Measurements from ENCODE around the gene HOMER1. TPM values are rescaled to one million over a fixed set of nuclear protein-coding genes. Genes with fewer than 3 reads are reported as not detected.

The HOMER1 gene
- total and polyA plus RNA-seq, 2 of the 13 experiments (the other 11 are each of a cell fraction or from before 2014, with no cell fraction given): 5.3 to 24.8 TPM

- TF ChIP-seq, protein P1, sequence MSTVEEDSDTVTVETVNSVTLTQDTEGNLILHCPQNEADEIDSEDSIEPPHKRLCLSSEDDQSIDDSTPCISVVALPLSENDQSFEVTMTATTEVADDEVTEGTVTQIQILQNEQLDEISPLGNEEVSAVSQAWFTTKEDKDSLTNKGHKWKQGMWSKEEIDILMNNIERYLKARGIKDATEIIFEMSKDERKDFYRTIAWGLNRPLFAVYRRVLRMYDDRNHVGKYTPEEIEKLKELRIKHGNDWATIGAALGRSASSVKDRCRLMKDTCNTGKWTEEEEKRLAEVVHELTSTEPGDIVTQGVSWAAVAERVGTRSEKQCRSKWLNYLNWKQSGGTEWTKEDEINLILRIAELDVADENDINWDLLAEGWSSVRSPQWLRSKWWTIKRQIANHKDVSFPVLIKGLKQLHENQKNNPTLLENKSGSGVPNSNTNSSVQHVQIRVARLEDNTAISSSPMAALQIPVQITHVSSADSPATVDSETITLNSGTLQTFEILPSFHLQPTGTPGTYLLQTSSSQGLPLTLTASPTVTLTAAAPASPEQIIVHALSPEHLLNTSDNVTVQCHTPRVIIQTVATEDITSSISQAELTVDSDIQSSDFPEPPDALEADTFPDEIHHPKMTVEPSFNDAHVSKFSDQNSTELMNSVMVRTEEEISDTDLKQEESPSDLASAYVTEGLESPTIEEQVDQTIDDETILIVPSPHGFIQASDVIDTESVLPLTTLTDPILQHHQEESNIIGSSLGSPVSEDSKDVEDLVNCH (CRISPR knock-in tag; IDR thresholded peaks at IDR 0.05): no peak
- TF ChIP-seq ZNF264 (CRISPR knock-in tag; IDR thresholded peaks at IDR 0.05) (no peak), MLLT10 (CRISPR knock-in tag; IDR thresholded peaks at IDR 0.05) (no peak), HOXA9 (CRISPR knock-in tag; IDR thresholded peaks at IDR 0.05; ENCODE audit: borderline replicate concordance) (0 out of 2 replicates have a peak, but pooled peaks have one; percentile 30), ZNF367 (CRISPR knock-in tag; IDR thresholded peaks at IDR 0.05; ENCODE audit: borderline replicate concordance) (peak; percentile 98; the same call in 1 of the 2 replicates), ZNF615 (CRISPR knock-in tag; IDR thresholded peaks at IDR 0.05; ENCODE audit: borderline replicate concordance) (no peak), HNF4A (CRISPR knock-in tag; IDR thresholded peaks at IDR 0.05) (no peak), NCOA1 (CRISPR knock-in tag; IDR thresholded peaks at IDR 0.05) (no peak), ZNF12 (CRISPR knock-in tag; IDR thresholded peaks at IDR 0.05) (peak; percentile 49), ESRRA (CRISPR knock-in tag; IDR thresholded peaks at IDR 0.05; ENCODE audit: low read depth) (no peak), ZZZ3 (CRISPR knock-in tag; IDR thresholded peaks at IDR 0.05; ENCODE audit: borderline replicate concordance) (0 out of 2 replicates have a peak, but pooled peaks have one; percentile 72), KDM5A (IDR thresholded peaks at IDR 0.05; ENCODE audit: borderline replicate concordance, low read length) (no peak; the same call in 1 of the 2 replicates), ZNF503 (CRISPR knock-in tag; IDR thresholded peaks at IDR 0.05) (no peak), JUNB (CRISPR knock-in tag; IDR thresholded peaks at IDR 0.05; ENCODE audit: borderline replicate concordance) (peak; percentile 58; the same call in 1 of the 2 replicates), ZNF792 (CRISPR knock-in tag; IDR thresholded peaks at IDR 0.05) (peak; percentile 71; the same call in 1 of the 2 replicates), ZNF570 (CRISPR knock-in tag; IDR thresholded peaks at IDR 0.05; ENCODE audit: borderline replicate concordance) (no peak), STAG1 (CRISPR knock-in tag; IDR thresholded peaks at IDR 0.05) (no peak), ZNF614 (CRISPR knock-in tag; IDR thresholded peaks at IDR 0.05; ENCODE audit: borderline replicate concordance) (no peak; the same call in 1 of the 2 replicates), HNRNPUL1 (IDR thresholded peaks at IDR 0.05; ENCODE audit: low read depth, low read length) (no peak), ZEB1 (IDR thresholded peaks at IDR 0.05; ENCODE audit: insufficient replicate concordance, low read depth) (no peak), ZFP62 (CRISPR knock-in tag; IDR thresholded peaks at IDR 0.05) (no peak), CCDC6 (CRISPR knock-in tag; IDR thresholded peaks at IDR 0.05) (peak; percentile 89), SMAD1 (CRISPR knock-in tag; IDR thresholded peaks at IDR 0.05; ENCODE audit: borderline replicate concordance, low read depth) (peak; percentile 16; the same call in 1 of the 2 replicates), NFYC (CRISPR knock-in tag; IDR thresholded peaks at IDR 0.05) (peak; percentile 12; the same call in 1 of the 2 replicates), NR2F6 (IDR thresholded peaks at IDR 0.05) (no peak), NR2F6 (CRISPR knock-in tag; IDR thresholded peaks at IDR 0.05) (peak; percentile 46; the same call in 1 of the 2 replicates)
- TF ChIP-seq, protein P2, sequence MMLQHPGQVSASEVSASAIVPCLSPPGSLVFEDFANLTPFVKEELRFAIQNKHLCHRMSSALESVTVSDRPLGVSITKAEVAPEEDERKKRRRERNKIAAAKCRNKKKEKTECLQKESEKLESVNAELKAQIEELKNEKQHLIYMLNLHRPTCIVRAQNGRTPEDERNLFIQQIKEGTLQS (CRISPR knock-in tag; IDR thresholded peaks at IDR 0.05): peak; percentile 85
- TF ChIP-seq, protein P3, sequence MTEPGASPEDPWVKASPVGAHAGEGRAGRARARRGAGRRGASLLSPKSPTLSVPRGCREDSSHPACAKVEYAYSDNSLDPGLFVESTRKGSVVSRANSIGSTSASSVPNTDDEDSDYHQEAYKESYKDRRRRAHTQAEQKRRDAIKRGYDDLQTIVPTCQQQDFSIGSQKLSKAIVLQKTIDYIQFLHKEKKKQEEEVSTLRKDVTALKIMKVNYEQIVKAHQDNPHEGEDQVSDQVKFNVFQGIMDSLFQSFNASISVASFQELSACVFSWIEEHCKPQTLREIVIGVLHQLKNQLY (CRISPR knock-in tag; IDR thresholded peaks at IDR 0.05): peak; percentile 52; the same call in 1 of the 2 replicates
Observed at GRCh38 chr5:79514391-79515105, 614 bp upstream of the HOMER1 start (continued).
